Epidermal melanocyte (primary cell): ENCODE results near the gene TBC1D14.
"Not testable (repeated sequence)": the region's sequence is repeated elsewhere in the genome, so short reads cannot be mapped to it uniquely, and the experiment has no call there.

Experiments
- DNase-seq: peaks from one replicate; pipeline ENCODE4 v3.0.0; 2011; ENCODE audit warnings: low spot score; ENCODE audit not compliant: insufficient read length

TBC1D14 gene

GRCh38 chr4:6971536-6972374, 62.1 kb downstream of the TBC1D14 start:
- DNase-seq: no peak

- no peak for DNase-seq
Measured at GRCh38 chr4:6972375-6972650, 62.7 kb downstream of the TBC1D14 start.

- peak; percentile 47 for DNase-seq
Measured at GRCh38 chr4:6972911-6973310, 63.3 kb downstream of the TBC1D14 start.

- peak; percentile 94 for DNase-seq
Measured at GRCh38 chr4:6974138-6974848, 64.7 kb downstream of the TBC1D14 start.

- DNase-seq: not testable (repeated sequence)
Measured at GRCh38 chr4:6977846-6978245, 68.2 kb downstream of the TBC1D14 start.

- no peak for DNase-seq
Measured at GRCh38 chr4:6983544-6984142, 74.0 kb downstream of the TBC1D14 start.

- no peak for DNase-seq
Measured at GRCh38 chr4:6984612-6985425, 75.2 kb downstream of the TBC1D14 start.

- no peak for DNase-seq
Measured at GRCh38 chr4:6986072-6986780, 76.6 kb downstream of the TBC1D14 start.

- peak; percentile 82 for DNase-seq
Measured at GRCh38 chr4:6986781-6987587, 77.4 kb downstream of the TBC1D14 start.

- DNase-seq: no peak
Measured at GRCh38 chr4:6987588-6987961, 77.9 kb downstream of the TBC1D14 start.

GRCh38 chr4:6988016-6988715, 78.5 kb downstream of the TBC1D14 start:
- no peak for DNase-seq

- DNase-seq: no peak
Measured at GRCh38 chr4:6989331-6989923, 79.8 kb downstream of the TBC1D14 start.

GRCh38 chr4:6990661-6991060, 81.0 kb downstream of the TBC1D14 start:
- DNase-seq: no peak

- DNase-seq: no peak
Measured at GRCh38 chr4:6991249-6991648, 81.6 kb downstream of the TBC1D14 start.

- DNase-seq: peak; percentile 60
Measured at GRCh38 chr4:6991771-6992557, 82.3 kb downstream of the TBC1D14 start.

- DNase-seq: no peak
Measured at GRCh38 chr4:6992728-6993677, 83.4 kb downstream of the TBC1D14 start.

- DNase-seq: no peak
Measured at GRCh38 chr4:6996481-6996880, 86.9 kb downstream of the TBC1D14 start.
